Epithelial cell of proximal tubule (primary cell): ENCODE results near the gene ST6GAL1. TPM values are rescaled to one million over a fixed set of nuclear protein-coding genes. Genes with fewer than 3 reads are reported as not detected.

Experiments used
- DNase-seq: peaks from one replicate; pipeline ENCODE4 v3.0.0-alpha.2; 2011; ENCODE audit warnings: low read depth
- H3K4me3 ChIP-seq: 2 replicates; pipeline ENCODE4 v1.5.1; 2011; ENCODE audit warnings: low read depth, mild to moderate bottlenecking, low read length
- CTCF ChIP-seq: conservative IDR thresholded peaks from 2 replicates; pipeline ENCODE4 v1.5.1; 2012; ENCODE audit warnings: low read depth, mild to moderate bottlenecking, low read length
- total RNA-seq: library from RNA; depleted of rRNA; stranded (reverse); fragments of >200 nt; gene quantifications from 2 replicates; pipeline ENCODE4 v1.2.3, GENCODE V29; 2015

The ST6GAL1 gene
- total RNA-seq, 1 donor from 2014 or later = 23.1 TPM

- H3K4me3 ChIP-seq = no peak overlapping the region
- DNase-seq = no peak
- TF ChIP-seq CTCF = no peak
Measured at GRCh38 chr3:187093320-187093719, 163.0 kb downstream of the ST6GAL1 start.

DNA sequence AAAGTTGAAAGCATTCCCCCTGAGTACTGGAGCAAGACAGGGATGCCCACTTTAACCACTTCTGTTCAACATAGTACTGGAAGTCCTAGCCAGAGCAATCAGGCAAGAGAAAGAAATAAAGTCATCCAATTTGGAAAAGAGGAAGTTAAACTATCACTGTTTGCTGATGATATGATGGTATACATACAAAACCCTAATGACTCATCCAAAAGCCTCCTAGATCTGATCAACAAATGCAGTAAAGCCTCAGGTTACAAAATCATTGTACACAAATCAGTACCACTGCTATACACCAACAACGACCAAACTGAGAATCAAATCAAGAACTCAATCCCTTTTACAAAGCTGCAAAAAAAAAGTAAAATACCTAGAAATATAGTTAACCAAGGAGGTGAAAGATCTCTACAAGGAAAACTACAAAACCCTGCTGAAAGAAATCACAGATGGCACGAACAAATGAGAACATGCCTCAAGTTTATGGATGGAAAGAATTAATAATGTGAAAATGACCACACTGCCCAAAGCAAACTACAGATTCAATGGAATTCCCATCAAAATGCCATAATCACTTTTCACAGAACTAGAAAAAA, 168.7 kb downstream of the ST6GAL1 start:
- H3K4me3 ChIP-seq = no peak overlapping the region
- no peak for DNase-seq
- no peak for TF ChIP-seq CTCF

GRCh38 chr3:187101184-187102072, 171.1 kb downstream of the ST6GAL1 start:
- H3K4me3 ChIP-seq = peak overlapping the region; percentile 38
- TF ChIP-seq CTCF = no peak
- DNase-seq = peak; percentile 16

DNA sequence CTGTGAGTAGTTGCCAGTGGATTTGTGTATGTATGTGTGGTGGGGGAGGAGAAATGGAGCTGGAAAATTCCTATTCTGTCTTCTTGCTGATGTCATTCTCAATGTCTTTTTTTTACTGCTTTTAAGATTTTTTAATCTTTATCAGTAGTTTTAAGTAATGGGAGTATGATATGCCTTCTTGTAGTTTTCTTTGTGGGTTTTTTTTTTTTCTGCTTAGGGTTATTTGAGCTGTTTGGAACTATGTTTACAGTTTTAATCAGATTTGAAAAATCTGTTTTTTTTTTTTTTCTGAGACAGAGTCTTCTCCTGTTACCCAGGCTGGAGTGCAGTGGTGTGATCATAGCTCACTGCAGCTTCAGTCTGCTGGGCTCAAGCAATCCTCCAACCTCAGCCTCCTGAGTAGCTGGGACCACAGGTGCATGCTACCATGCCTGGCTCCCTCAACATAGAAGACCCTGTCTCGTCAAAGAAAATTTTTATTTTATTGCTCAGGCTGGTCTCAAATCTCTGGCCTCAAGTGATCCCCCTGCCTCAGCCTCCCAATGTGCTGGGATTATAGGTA, 171.8 kb downstream of the ST6GAL1 start:
- TF ChIP-seq CTCF = no peak
- no peak for DNase-seq
- peak overlapping the region; percentile 38 for H3K4me3 ChIP-seq

- no peak for DNase-seq
- H3K4me3 ChIP-seq = no peak overlapping the region
- no peak for TF ChIP-seq CTCF
Measured at GRCh38 chr3:187103251-187103650, 172.9 kb downstream of the ST6GAL1 start.

DNA sequence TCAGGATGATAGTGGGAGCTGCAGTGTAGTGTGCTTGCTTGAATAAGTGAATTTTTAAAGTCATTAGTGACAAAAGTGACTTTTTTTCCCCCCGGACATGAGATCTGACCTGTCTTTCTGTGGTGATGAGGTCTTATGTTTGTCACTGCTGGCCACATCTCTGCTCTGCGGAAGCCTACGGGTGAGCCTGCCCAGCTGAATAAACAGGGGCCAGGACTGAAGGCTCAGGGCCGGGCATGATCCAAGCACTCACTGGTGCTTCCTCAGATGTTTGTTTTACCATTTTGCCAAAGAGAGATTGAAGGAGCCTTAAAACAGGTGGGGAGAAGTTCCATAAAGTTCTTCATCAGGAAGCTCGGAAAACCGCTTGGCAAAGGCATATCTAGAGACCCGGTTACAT, 174.0 kb downstream of the ST6GAL1 start:
- H3K4me3 ChIP-seq = no peak overlapping the region
- TF ChIP-seq CTCF = no peak
- DNase-seq = no peak

- H3K4me3 ChIP-seq = no peak overlapping the region
- no peak for DNase-seq
- no peak for TF ChIP-seq CTCF
Measured at GRCh38 chr3:187104933-187105332, 174.6 kb downstream of the ST6GAL1 start.
